ENCODE measurements around the gene EIPR1.
"Not testable (repeated sequence)": the region's sequence is repeated elsewhere in the genome, so short reads cannot be mapped to it uniquely, and the experiment has no call there.

Gene EIPR1

DNA sequence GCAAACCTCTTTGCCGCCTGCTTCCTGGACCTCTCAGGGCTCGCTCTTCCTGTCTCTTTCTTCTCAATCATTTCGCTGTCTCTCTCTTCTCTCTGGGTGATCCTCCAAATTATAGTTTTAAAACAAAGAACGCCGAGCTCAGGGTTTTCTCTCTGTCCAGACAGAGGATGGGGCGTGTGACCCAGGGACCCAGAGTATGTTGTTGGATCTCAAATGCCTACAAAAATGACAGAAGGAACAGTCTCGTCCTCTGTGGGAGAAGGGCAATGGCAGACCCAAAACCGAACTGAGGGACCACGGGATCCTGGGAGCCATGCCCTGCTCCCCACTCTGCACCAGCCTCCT is 88.5 kb downstream of the EIPR1 start:
- in situ Hi-C loops (cut with MboI; ENCODE audit: low sequenced_read_pairs, unreplicated experiment) = no loop called here
- DNase-seq (ENCODE audit: low spot score) = no peak
- TF ChIP-seq CTCF (IDR thresholded peaks at IDR 0.05; ENCODE audit: borderline replicate concordance, control extremely low read depth, extremely low read depth, insufficient read depth, missing control alignments) = no peak

- no peak for DNase-seq (ENCODE audit: low spot score)
- TF ChIP-seq CTCF (IDR thresholded peaks at IDR 0.05; ENCODE audit: borderline replicate concordance, control extremely low read depth, extremely low read depth, insufficient read depth, missing control alignments) = no peak
- in situ Hi-C loops (cut with MboI; ENCODE audit: low sequenced_read_pairs, unreplicated experiment) = no loop called here
Observed at GRCh38 chr2:3288470-3289170, 89.0 kb downstream of the EIPR1 start.

DNA sequence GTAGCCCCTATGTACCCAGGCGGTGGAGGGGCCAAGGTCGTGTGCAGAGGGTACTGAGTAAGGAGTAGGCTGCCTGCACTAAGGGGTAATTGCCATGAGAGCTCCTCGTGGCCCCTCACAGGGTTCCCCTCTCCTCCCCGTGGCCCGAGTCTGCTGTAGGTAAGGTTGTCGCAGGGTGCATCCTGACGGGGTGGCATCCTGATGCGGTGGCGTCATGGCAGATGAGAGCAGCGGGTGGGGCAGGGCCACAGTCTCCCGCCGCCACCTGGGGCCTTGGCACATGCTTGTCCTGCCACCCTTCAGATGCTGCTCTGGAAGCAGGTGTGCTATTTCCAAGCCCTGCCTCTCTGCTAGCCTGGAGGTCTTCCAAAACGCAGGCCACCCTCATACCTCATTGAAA is 89.7 kb downstream of the EIPR1 start:
- TF ChIP-seq CTCF (IDR thresholded peaks at IDR 0.05; ENCODE audit: borderline replicate concordance, control extremely low read depth, extremely low read depth, insufficient read depth, missing control alignments) = no peak
- no peak for DNase-seq (ENCODE audit: low spot score)
- in situ Hi-C loops (cut with MboI; ENCODE audit: low sequenced_read_pairs, unreplicated experiment) = no loop called here

GRCh38 chr2:3286646-3287036 is 91.0 kb downstream of the EIPR1 start:
- in situ Hi-C loops (cut with MboI; ENCODE audit: low sequenced_read_pairs, unreplicated experiment); DNase-seq (ENCODE audit: low spot score): not testable (repeated sequence)

DNA sequence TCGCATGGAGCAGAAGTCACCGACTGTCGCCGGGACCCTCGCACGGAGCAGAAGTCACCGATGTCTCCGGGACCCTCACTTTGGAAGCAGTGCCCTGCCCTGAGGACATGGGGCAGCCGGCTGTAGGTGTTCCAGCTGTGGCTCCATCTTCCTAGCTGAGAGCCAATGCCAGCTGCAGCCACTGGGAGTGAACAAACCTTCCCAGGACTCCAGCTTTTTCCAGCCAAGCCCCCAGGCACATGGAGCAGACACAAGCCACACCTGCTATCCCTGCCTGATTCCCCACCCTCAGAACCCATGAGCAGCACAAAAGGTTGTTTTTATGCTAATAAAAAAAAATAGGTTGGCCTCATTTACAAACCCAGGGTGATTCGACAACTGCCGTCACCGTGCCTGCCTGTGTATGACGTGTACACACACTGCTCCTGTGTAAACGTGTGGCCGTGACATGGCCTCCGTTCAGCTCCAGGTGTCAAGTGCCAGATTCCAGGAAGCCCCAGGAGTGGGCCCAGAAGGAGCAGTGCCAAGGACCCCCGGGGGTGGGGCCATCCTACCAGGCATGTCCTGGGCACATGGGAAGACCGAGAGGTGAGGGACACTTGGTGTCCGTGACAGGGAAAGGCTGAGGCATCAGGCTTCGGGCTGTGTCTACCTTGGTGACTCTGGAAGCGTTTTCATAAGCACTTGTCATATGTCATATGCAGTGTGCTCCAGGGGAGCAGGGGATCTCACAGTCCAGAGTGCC is 91.5 kb downstream of the EIPR1 start:
- in situ Hi-C loops (cut with MboI; ENCODE audit: low sequenced_read_pairs, unreplicated experiment) = no loop called here
- no peak for TF ChIP-seq CTCF (IDR thresholded peaks at IDR 0.05; ENCODE audit: borderline replicate concordance, control extremely low read depth, extremely low read depth, insufficient read depth, missing control alignments)
- DNase-seq (ENCODE audit: low spot score) = no peak

DNA sequence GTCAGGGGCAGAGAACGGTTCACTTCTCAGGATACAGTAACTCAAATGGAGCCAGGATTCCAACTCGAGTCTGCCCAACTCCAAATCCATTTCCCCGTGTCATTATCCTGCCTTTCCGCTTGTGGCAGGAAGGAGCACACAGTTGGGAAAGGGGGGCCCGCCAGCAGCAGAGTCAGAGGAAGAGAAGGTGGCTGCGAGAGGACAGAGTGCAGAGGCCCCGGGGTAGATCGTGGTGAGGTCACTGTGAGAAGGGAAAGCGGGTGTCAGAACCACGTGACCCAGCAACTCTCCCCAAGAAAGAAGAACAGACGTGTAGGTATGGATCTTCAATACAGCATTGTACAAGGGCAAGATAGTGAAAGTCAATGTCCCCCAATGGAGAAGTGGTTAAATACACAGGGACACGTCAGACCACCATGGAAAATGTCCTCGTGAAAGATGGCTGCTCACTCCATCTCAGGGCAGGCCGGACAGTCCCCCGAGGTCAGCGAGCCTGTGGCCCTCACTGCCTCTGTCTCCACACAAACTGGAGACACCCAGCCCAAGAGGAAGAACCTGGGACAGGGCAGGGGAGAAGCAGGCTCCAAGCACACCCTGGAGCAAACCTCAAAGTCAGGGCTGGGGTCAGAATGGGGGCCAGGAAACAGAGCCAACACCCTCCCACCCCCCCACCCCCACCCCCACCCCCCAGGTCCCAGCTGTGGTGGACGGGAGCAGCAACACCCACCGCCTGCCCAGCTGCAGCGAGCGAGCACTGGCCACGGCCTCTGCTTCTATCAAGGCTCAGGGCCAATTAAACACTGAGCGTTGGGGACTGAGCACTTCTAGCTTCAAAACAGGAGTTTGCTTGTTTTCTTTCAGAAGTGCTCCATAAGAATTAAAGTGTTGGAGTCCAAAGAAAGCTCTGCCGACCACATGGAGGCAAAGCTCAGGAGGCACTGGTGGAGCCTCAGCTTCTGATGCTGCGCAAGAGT is 92.7 kb downstream of the EIPR1 start:
- DNase-seq (ENCODE audit: low spot score) = no peak
- in situ Hi-C loops (cut with MboI; ENCODE audit: low sequenced_read_pairs, unreplicated experiment) = no loop called here
- TF ChIP-seq CTCF (IDR thresholded peaks at IDR 0.05; ENCODE audit: borderline replicate concordance, control extremely low read depth, extremely low read depth, insufficient read depth, missing control alignments) = no peak

DNA sequence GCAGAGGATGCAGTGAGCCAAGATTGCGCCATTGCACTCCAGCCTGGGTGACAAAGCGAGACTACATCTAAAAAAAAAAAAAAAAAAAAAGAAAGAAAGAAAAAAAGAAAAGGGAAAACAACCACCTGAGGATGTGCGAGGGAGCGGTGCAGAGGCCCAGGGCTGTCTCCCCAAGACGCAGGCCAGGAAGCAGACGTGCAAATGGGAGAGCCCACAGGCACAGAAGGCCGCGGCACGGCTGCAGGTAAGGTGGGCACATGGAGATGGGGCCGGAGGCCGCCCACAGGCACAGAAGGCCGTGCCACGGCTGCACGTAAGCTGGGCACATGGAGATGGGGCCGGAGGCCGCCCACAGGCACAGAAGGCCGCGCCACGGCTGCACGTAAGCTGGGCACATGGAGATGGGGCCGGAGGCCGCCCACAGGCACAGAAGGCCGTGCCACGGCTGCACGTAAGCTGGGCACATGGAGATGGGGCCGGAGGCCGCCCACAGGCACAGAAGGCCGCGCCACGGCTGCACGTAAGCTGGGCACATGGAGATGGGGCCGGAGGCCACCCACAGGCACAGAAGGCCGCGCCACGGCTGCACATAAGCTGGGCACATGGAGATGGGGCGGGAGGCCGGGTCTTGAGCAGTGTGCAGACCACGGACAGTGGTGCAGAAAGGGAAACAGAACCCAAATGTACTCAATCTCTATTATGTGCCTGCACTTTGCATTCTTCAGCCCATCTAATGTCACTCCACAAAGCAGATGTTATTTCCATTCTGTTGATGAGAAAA is 93.6 kb downstream of the EIPR1 start:
- in situ Hi-C loops (cut with MboI; ENCODE audit: low sequenced_read_pairs, unreplicated experiment); DNase-seq (ENCODE audit: low spot score): not testable (repeated sequence)

Measured in GM13976 (cell line).